HG03103 (cell line): ENCODE measurements around the gene NARF.

Experiments
- ATAC-seq: cut with Tn5 transposase; IDR thresholded peaks from one replicate; pipeline ENCODE4 v1.9.1; 2021; ENCODE audit warnings: low read depth; ENCODE audit not compliant: unreplicated experiment

The NARF gene

DNA sequence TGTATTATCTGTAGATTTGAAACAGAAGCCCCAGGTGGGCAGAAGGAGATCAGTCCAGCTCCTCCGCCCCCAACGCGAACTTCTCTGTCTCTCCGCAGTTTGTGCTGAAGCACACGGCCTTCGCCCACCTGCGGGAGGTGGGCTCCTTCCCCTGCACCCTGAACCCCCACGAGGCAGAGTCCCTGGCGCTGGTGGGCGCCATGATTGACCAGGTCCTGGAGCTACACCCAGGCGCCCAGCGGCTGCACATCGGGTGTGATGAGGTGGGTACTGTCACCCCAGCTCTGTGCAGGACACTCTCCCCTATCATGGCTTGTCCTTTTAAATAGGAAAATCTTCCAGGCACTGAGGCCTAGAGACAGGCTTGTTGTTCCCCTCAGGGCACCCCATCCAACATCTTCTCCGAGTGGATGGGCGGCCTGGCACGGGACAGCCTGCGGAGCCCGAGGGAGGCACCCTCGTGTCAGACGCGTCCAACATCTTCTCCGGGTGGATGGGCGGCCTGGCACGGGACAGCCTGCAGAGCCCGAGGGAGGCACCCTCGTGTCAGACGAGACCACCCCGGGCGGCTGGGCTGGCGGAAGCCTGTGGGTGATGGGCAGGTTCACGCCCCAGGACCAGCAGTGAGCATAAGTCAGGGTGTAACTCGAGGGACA is 24.9 kb upstream of the NARF start:
- no peak for ATAC-seq

DNA sequence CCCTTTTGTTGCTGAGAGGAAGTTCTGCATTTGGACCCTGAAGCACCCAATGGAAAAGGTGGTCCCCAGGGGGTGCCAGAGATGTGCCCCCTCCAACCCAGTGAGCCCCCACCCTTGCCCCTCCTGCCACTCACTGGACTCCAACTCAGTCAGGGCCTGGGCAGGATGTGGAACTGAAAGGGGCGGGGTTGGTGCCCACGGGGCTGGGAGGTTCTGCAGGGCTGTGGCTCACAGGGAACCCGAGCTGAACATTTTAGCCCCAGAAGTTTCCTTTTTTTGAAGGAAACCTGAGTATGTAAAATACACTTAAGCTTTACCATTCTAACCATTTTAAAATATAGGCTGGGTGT is 24.4 kb upstream of the NARF start:
- no peak for ATAC-seq

DNA sequence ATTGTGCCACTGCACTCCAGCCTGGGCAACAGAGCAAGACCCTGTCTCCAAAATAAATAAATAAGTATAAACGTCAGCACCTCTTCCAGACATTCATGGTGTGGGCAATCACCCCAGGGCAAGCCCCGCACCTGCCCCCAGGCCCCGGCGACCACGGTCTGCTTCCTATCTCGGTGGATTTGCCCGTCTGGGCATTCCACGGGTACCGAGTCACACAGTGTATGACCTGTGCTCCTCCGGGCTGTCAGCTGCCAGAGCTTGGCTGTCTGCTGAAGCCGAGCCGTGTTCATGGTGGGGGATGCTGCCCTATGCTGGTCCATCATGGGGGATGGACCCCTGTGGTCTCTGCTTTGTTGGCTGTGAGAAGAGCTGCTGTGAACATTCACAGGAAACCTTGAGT is 23.4 kb upstream of the NARF start:
- no peak for ATAC-seq

DNA sequence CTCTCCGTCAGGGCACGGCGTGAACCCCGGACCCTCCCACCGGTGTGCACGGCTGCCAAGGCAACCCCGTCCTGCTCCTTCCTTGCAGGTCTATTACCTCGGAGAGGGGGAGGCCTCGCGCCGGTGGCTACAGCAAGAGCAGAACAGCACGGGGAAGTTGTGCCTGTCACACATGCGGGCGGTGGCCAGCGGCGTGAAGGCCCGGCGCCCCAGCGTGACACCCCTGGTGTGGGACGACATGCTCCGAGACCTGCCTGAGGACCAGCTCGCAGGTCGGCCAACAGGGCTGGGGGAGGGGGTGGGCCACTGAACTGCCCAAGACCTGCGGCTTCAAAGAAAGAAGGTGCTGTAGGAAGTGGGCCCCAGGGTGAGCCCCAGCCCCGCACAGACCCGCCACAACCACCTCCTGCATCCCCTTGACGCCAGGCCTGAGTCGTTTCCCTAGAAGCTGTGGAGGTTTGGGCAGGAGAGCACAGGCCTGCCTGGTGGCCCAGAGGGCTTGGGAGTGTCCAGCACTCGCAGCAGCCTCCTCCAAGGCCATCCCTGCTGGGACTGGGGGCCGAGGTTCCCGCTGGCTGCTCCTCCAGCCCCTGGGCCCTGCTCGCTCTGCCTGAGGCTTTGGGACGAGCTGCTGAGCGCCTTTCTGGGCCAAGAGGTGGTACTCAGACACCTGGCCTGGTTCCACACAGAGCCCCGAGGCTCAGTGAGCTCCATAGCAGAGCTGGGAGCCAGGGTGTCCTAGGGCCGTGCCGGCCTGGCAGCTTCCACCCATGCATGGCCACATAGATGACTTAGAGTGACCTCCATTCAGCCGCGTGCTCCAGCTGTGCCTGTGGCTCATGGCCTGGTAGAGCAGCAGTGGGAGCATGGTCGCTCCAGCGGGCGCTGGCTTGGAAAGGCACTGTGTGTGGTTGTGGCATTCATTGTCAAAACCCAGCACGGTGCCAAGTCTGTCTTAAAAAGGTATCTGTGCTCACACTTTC is 22.6 kb upstream of the NARF start:
- no peak for ATAC-seq

DNA sequence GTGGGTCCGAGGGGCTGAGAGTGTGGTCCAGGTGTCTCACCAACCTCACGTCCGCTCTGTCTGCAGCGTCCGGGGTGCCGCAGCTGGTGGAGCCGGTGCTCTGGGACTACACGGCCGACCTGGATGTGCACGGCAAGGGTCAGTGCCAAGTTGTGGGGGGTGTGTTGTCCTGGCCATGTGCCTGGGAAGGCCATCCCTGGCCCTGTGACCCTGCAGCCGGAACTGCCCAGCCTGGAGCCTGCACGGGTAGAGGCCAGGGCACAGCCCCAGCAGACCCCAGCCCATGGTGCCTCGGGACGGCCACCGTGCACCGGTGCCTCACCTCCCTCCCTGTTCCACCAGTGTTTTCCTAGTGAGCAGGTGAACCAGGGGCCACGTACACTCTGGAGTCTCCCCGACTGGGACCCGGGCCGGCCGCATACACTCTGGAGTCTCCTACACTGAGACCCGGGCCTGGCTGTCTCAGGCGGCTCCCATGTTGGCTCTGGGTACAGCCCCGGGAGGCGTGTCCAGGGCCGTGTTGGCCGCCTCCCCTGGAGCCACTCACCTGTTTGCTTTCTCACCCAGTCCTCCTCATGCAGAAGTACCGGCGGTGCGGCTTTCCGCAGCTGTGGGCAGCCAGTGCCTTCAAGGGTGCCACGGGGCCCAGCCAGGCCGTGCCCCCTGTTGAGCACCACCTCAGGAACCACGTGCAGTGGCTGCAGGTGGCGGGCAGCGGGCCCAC is 21.8 kb upstream of the NARF start:
- no peak for ATAC-seq

DNA sequence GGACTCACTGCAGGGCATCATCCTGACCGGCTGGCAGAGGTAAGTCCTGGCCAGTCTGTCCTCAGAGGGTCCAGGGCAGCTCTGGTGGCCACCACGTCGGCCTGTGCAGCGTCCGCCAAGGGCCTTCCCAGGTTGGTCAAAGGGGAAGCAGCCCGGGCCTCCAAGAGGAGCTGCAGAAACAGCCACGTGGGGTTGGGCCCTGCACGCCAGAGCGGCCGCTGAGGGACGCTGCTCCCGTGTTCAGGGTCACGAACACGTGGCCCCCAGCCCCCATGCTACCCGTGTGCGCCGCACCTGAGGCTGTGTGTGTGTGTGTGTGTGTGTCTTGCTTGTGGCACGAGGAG is 21.2 kb upstream of the NARF start:
- no peak for ATAC-seq

DNA sequence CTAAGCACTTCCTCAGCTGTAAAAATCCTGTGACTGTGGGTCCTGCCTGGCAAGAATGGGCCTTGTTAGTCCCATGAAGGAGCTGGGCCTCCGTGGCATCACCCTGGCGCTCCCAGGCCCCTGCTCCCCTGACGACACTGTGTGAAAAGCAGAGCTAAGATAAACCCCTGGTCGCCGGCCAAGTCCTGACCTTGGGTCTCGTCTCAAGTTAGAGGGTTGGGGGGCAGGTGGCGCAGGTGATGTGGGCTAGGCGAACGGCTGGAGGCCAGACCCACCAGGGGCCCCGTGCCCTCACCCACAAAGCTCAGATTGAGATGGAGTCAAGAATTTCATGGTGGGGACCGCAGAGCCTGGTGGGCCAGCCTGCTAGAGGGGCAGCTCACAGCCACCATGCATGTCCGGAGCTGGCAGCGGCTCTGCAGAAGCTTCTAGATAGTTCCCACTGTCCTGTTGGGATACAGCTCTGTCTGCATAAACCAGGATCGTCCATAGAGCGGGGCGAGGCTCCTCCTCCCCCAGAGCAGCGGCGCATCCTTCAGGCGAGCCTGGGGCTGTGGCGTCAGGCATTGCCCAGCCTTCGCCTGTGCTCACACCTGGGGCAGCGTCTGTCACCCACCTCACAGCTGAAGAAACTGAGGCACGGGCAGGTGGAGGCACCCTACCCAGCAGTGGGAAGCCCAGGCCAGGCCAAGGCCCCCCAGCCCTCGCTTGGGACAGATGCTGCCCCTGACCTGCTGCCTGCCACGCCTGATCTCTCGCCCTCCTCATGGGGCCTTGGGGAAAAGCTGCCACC is 19.9 kb upstream of the NARF start:
- no peak for ATAC-seq

DNA sequence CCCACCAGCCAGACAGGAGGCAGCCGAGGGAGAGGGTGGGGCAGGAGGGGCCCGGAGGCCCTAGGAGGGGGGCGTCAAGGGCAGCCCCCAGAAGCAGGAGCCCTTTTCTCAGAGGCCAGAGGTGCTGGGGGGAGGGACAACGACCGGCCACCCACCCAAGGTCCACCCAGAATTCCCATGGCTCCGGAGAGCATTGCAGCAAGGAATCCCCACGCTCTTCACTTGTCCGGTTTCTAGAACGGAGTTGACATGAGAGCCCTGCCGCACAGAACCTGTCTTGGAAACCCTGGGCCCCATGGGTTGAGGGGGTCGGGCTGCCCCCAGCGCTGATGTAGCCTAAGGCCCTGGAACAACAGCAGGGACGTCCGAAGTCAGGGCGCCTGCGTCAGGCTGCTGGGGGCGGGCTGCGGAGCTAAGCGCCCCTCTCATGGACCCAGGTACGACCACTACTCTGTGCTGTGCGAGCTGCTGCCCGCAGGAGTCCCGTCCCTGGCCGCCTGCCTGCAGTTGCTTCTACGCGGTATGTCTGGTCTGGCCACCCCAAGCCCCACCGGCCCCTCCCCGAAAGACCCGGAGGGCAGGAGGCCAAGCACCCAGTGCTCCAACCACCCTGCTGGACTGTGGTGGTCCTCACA is 19.2 kb upstream of the NARF start:
- ATAC-seq: no peak

DNA sequence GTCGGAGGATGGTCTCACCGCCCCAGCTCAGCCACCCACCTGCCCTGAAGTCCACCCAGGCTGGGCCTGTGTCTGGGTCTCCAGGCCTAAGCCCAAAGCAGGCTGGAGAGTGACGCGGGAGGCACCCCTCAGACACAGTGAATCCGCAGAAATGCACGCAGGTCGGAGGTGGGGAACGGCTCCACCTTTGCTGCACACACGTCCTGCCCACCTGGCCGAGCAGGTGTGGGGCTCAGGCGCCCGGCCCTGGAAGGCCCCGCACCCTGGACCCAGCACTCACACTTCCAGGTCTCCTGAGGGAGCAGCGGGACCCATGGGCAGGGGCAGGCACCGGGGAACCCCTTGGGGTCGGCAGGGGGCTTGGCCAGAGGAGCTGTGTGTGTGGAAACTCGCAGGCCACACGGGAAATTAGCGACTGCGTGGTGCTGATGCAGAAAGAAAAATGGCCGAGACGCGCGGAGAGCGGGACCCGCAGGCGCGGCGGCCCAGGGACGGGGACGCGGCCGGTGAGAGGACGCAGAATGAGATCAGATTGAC is 18.6 kb upstream of the NARF start:
- ATAC-seq: no peak

DNA sequence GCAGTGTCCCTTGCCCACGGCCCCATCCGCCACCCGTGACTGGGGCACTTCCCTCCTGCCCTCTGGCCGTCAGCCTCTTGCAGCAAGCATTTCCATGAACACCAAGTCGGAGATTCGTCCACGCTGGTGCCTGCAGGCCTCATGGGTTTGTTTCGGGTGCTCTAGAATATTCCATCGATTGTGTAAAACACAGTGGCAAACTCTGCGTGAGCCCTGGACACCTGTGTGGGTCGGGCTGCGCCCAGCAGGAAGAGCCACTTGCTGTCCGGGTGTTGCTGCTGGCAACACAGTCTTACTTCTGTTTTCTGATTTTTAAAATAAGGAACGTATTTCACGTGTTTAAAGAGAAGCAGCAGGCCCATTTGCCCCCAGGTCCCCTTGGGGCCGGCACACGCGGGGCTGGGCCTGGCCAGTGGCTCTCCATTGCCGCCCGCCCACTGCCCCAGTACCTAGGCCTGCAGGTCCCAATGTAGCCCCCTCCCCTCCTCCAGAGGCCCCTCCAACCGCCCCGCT is 18.0 kb upstream of the NARF start:
- ATAC-seq: no peak

DNA sequence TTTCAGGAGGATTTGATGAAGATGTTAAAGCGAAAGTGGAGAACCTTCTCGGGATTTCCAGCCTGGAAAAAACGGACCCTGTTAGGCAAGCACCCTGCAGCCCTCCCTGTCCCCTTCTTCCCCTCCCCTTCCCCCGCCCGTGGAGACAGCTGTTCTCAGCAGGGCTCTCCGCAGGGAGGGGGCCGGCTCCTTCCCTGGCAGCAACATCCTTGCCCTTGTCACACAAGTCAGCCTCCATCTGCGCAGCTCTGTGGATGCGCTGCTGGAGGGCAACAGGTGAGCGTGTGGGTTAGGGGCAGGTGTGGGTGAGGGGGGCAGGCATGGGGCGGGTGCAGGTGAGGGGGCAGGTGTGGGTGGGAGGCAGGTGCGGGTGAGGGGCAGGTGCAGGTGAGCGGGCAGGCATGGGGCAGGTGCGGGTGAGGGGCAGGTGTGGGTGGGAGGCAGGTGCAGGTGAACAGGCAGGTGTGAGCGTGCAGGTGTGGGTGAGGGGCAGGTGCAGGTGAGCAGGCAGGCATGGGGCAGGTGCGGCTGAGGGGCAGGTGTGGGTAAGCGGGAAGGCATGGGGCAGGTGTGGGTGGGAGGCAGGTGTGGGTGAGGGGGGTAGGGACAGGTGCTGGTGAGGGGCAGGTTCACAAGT is 17.4 kb upstream of the NARF start:
- ATAC-seq: no peak

DNA sequence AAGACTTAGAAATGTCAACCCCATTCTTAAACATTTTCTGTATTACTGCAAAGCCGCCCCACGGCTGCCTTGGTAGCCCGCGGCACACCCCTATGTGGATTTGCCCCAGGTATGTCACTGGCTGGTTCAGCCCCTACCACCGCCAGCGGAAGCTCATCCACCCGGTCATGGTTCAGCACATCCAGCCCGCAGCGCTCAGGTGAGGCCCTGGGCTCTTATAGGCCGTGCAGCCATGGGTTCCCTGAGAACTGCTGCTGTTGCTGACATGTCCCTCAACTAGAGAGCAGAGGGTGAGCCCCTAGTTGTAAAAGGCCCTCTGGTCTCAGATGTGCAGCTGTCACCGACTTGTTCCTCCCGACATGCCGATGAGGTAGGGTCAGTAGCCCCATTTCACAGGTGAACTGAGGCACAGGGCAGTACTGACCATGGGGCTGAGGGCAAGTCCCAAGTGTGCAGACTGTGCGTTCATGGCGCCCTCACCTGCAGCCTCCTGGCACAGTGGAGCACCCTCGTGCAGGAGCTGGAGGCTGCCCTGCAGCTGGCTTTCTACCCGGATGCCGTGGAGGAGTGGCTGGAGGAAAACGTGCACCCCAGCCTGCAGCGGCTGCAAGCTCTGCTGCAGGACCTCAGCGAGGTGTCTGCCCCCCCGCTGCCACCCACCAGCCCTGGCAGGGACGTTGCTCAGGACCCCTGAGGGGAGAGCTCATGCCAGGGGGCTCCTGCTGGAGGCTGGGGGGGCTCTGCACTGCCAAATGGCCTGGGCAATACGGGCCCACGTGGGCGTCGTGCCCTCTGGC is 16.7 kb upstream of the NARF start:
- no peak for ATAC-seq

DNA sequence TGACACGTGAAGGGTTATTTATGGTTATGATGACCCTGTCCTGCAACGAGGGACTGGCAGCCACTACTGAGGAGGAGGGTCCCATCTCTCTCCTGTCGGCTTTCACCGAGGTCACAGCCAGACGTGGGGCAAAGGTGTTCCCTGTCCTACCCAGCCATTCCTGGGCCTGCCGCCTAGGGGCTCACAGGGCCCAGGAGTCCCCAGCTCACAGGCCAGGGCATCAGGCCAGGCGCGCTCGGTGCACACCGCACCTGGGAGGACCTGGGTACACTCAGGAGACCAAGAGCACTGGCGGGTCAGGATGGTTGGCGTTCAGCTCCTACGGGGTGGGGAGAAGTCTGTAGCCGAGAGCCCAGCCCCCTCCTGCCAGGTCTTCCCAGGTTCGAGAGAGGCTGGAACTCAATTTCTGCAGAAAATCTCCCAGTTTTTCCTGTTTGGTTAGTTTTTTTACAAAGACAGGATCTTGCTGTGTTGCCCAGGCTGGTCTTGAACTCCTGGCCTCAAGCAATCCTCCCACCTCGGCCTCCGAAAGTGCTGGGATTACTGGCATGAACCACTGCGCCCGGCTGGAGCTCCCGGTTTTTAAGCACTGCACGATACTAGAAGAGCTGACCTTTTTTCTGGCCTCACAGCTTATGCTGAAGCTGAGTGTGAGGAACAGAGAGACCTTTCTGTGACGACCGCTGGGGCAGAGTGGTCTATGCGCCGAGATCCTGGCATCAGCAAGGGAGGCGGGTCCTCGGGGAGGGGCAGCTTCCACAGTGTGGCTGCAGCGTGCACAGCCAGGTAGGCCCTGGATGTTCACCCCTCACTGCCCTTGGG is 15.7 kb upstream of the NARF start:
- no peak for ATAC-seq

DNA sequence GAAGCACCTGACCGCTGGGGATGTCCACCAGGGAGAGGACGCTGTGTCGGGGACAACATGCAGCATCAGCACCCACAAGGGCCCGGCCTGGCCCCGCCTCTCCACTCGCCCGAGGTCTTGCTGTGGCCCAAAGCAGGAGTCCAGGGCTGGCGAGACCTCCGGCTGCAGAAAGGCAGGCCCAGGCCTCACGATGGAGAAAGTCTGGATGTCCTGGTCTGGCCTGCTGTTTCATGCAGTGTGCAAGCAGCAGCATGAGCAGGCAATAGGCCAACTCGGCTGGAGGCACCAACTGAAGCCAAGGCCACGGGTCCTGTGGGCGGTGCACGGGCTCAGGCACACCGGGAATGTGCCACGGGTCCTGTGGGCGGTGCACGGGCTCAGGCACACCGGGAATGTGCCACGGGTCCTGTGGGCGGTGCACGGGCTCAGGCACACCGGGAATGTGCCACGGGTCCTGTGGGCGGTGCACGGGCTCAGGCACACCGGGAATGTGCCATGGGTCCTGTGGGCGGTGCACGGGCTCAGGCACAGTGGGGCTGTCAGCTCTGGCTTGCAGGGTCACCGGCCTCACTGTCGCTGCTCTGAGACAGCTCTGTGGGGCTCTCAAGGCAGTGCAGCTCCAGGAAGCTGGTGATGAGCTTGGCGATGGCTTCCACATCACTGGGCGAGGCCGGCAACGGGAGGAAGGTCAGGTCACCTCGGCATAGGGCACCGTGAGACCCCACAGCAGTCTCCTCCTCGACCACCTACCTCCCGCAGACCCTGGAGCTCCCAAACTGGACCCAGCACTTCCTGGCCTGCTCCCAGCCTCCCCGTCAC is 14.9 kb upstream of the NARF start:
- ATAC-seq: no peak

DNA sequence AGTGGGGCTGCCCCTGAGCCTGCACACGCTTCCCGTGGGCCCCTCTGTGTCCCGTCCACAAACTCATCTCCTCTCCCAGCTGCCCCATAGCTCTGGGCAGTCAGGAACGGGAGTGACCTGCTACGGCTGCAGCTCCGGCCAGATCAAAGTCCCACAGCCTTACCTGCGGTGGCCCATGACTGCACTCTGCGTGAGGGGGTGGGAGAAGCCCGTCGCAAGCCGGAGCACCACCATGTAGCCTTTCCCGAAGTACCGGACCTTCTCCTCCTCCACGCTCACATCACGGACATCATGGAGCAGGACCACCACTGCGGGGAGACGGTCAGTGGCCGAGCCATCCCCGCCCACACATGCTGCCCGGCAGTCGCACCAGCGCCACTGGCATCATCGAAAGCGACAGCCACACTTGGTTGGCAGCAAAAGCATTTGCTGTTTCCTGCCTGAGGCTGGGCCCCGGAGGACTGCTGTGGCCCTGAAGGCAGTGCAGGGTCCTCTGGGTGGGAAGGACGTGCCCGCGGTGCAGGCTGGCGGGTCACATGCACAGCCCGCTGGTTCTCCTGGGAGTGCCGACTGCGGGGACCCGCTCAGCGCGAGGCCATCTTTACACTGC is 14.2 kb upstream of the NARF start:
- no peak for ATAC-seq

DNA sequence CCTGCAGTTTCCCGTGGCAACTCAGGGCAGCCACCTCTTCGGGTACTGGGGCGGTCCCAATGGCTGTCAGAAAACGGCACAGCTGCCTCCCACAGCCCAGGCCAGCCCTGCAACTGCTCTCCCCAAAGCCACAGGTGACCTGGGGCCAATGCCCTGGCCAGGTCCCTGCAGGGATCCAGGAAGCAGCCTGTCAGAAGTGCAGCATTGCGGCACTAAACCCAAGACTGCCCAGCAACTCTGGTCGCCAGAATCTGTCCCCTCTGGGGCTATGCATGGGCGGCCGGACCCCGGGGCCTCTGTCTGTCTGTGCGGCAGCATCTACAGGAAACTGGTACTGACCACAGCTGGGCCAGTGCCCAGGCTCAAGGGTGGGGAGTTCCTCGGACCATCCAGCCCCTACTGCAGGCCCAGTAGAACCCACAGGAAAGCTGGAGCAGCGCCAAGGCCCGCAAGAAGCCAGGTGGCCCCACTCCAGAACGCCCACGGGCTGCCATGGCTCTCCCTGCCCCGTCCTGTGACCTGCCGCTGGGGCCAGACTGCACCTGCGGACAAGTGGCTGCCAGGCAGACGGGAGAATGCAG is 13.5 kb upstream of the NARF start:
- ATAC-seq: no peak
